GM18507 (cell line): ENCODE data around the gene OR2G2.

Experiments
- DNase-seq: peaks from one replicate; pipeline ENCODE4 v3.0.0; 2011; ENCODE audit warnings: low read depth; ENCODE audit not compliant: insufficient read length; ENCODE audit errors: extremely low spot score
- FAIRE-seq: peaks from 2 replicates; lab custom pipeline; 2011; peaks lifted over from hg19 to GRCh38; lab: Jason Lieb, UNC

The OR2G2 gene

DNA sequence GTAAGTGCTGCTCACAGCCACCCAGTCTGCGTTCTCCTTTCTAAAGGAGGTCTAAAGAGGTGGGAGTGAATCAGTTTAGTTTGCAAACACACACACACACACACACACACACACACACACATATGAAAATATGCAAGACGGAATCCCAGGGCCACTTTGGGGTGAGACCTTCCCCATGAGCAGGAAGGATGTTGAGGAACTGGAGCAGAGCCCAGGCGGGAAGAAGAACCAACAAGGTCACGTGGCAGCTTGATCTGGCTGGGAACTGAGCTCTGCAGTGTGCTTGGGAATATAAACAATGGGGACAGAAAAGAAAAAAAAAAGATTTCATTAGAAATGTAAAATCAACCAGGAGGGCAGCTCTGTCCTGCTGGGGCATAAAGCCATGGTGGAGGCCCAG lies 49.9 kb downstream of the OR2G2 start:
- DNase-seq, result no peak
- FAIRE-seq, result no peak

DNA sequence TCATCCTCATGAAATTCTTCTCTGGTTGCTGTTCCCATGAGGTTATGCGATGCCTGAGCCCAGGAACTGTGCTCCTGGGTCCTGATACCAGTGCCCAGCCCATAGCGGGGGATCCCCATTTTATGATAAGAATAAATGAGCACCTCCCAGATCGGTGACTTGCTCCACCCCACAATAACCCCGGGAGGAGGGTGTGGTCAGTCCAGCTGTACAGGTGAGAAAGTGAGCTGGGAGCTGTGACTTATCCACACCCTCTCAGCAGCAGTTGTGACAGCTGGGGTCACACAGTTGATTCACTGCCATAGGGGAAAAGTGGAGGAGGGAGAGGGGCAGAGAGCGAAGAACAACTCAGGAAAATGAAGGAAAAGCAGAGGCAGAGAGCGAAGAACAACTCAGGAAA lies 50.6 kb downstream of the OR2G2 start:
- FAIRE-seq, result no peak
- DNase-seq, result no peak
